Measurements from ENCODE around the gene TRIML2. TPM values are rescaled to one million over a fixed set of nuclear protein-coding genes. Genes with fewer than 3 reads are reported as not detected.

TRIML2 gene
- polyA plus RNA-seq, 1 donor (not counting 4 experiments of a cell fraction or from before 2014, with no cell fraction given) = 46.9 TPM

DNA sequence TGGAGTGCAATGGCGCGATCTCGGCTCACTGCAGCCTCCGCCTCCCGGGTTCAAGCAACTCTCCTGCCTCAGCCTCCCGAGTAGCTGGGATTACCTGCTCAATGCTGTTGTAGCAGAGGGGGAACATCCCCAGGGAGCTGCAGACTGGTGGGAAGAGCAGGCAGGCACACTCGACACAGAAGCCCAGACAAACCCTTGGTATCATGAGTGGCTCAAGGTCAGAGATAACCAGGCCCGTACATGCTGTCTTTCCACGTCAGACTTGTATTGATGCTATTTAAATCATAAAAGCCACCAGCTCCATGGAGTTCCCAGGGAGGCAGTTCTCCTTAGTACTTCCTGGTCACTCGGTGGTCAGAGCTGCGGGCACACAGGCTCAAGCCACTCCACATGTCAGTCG lies 33.2 kb downstream of the TRIML2 start:
- Histone ChIP-seq H3K9ac (ENCODE audit: control insufficient read depth, extremely low read depth, insufficient read depth, low read length) (no peak overlapping the region), H3K4me1 (ENCODE audit: control insufficient read depth, extremely low read depth, insufficient read depth, low read length) (no peaks in the 10 kb centered on the region), H3K9me1 (ENCODE audit: control insufficient read depth, extremely low read depth, insufficient read depth, low read length) (no peaks in the 10 kb centered on the region), H4K20me1 (ENCODE audit: control insufficient read depth, extremely low read depth, insufficient read depth, low read length) (no peaks in the 10 kb centered on the region), H3K79me2 (ENCODE audit: control insufficient read depth, insufficient read depth, low read length) (no peaks in the 10 kb centered on the region), H3K27ac (ENCODE audit: control insufficient read depth, insufficient read depth, low read length) (no peak overlapping the region), H2AFZ (ENCODE audit: control insufficient read depth, low read length) (no peak overlapping the region), H3K9me3 (ENCODE audit: control insufficient read depth, low read depth, low read length) (no peaks in the 10 kb centered on the region), H3K4me2 (ENCODE audit: control insufficient read depth, extremely low read depth, insufficient read depth, low read depth, low read length) (no peak overlapping the region), H3K27me3 (ENCODE audit: control insufficient read depth, extremely low read depth, insufficient read depth, low read length) (no peaks in the 10 kb centered on the region), H3K36me3 (ENCODE audit: control insufficient read depth in 2 of 2, extremely low read depth in 1 of 2, insufficient read depth in 2 of 2, low read length in 2 of 2) (no peaks in the 10 kb centered on the region), H3K4me3 (ENCODE audit: control insufficient read depth in 2 of 3, extremely low read depth in 1 of 3, insufficient read depth in 2 of 3, low read depth in 1 of 3, low read length in 3 of 3) (no peak overlapping the region)
- DNase-seq (ENCODE audit: low read depth, low spot score) = no peak
- dilution Hi-C loops (cut with MboI; ENCODE audit: extremely low pct_ligation_motif_present, low sequenced_read_pairs) = no loop called here
- TF ChIP-seq EZH2 (IDR thresholded peaks at IDR 0.05; ENCODE audit: low read length) = no peak
- TF ChIP-seq, protein P1, sequence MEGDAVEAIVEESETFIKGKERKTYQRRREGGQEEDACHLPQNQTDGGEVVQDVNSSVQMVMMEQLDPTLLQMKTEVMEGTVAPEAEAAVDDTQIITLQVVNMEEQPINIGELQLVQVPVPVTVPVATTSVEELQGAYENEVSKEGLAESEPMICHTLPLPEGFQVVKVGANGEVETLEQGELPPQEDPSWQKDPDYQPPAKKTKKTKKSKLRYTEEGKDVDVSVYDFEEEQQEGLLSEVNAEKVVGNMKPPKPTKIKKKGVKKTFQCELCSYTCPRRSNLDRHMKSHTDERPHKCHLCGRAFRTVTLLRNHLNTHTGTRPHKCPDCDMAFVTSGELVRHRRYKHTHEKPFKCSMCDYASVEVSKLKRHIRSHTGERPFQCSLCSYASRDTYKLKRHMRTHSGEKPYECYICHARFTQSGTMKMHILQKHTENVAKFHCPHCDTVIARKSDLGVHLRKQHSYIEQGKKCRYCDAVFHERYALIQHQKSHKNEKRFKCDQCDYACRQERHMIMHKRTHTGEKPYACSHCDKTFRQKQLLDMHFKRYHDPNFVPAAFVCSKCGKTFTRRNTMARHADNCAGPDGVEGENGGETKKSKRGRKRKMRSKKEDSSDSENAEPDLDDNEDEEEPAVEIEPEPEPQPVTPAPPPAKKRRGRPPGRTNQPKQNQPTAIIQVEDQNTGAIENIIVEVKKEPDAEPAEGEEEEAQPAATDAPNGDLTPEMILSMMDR (optimal IDR thresholded peaks at IDR 0.05 in 1 of 3, IDR thresholded peaks at IDR 0.05 in 1 of 3, conservative IDR thresholded peaks at IDR 0.05 in 1 of 3; ENCODE audit: extremely low read depth in 1 of 3, insufficient read depth in 2 of 3, low read length in 3 of 3) = no peak
- no peak for FAIRE-seq

DNA sequence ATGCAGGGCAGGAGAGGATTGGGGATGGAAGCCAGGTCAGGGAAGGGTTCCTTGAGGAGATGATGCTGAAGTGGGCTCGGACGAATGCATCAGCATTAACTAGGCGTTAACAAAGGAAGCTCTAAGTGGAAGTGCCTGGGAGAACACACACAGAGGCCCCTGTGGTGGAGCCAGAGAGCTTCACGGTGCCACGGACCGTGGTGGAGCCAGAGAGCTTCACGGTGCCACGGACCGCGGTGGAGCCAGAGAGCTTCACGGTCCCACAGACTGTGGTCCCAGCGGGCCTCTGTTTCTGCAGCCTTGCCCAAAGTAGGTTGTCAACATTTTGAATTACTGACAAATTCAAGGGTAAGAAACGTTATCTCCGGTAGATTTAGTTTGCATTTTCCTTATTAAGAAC lies 48.3 kb downstream of the TRIML2 start:
- Histone ChIP-seq H3K27me3 (ENCODE audit: control insufficient read depth, extremely low read depth, insufficient read depth, low read length) (no peaks in the 10 kb centered on the region), H3K79me2 (ENCODE audit: control insufficient read depth, insufficient read depth, low read length) (no peaks in the 10 kb centered on the region), H3K27ac (ENCODE audit: control insufficient read depth, insufficient read depth, low read length) (no peak overlapping the region), H3K9ac (ENCODE audit: control insufficient read depth, extremely low read depth, insufficient read depth, low read length) (no peak overlapping the region), H2AFZ (ENCODE audit: control insufficient read depth, low read length) (no peak overlapping the region), H3K4me2 (ENCODE audit: control insufficient read depth, extremely low read depth, insufficient read depth, low read depth, low read length) (no peak overlapping the region), H3K4me3 (ENCODE audit: control insufficient read depth in 2 of 3, extremely low read depth in 1 of 3, insufficient read depth in 2 of 3, low read depth in 1 of 3, low read length in 3 of 3) (no peak overlapping the region), H3K4me1 (ENCODE audit: control insufficient read depth, extremely low read depth, insufficient read depth, low read length) (no peaks in the 10 kb centered on the region), H3K36me3 (ENCODE audit: control insufficient read depth in 2 of 2, extremely low read depth in 1 of 2, insufficient read depth in 2 of 2, low read length in 2 of 2) (no peaks in the 10 kb centered on the region), H3K9me3 (ENCODE audit: control insufficient read depth, low read depth, low read length) (no peaks in the 10 kb centered on the region), H4K20me1 (ENCODE audit: control insufficient read depth, extremely low read depth, insufficient read depth, low read length) (no peaks in the 10 kb centered on the region), H3K9me1 (ENCODE audit: control insufficient read depth, extremely low read depth, insufficient read depth, low read length) (no peaks in the 10 kb centered on the region)
- no peak for FAIRE-seq
- dilution Hi-C loops (cut with MboI; ENCODE audit: extremely low pct_ligation_motif_present, low sequenced_read_pairs) = no loop called here
- TF ChIP-seq, protein P1 (optimal IDR thresholded peaks at IDR 0.05 in 1 of 3, IDR thresholded peaks at IDR 0.05 in 1 of 3, conservative IDR thresholded peaks at IDR 0.05 in 1 of 3; ENCODE audit: extremely low read depth in 1 of 3, insufficient read depth in 2 of 3, low read length in 3 of 3) = no peak
- TF ChIP-seq EZH2 (IDR thresholded peaks at IDR 0.05; ENCODE audit: low read length) = no peak
- no peak for DNase-seq (ENCODE audit: low read depth, low spot score)

Measured in keratinocyte (primary cell).